Measurements from ENCODE around the gene ZMYND8.

The ZMYND8 gene

DNA sequence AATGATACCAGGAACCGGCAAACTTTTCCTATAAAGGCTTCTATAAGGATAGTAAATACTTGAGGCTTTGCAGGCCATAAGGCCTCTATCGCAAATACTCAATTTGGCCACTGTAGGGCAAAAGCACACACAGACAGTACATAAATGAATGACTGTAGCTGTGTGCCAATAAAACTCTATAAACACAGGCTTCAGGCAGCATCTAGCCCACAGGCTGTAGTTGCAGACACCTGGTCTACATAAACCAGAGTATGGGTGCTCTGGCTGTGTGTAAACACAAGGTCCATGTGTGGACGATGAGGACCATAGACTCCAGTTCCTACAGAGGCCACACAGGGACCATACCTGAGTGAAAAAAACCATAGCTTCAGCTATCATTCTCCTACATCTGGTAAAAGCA lies 52.2 kb downstream of the ZMYND8 start:
- CTCF ChIA-PET = interaction anchor here (0.8 to 4.5 kb wide), 5 partner anchors 12 to 80 kb away, joined by 3 to 25 read pairs (median 5); no protein-coding TSS in a partner anchor
- no peak for DNase-seq (ENCODE audit: low read depth, low spot score)

DNA sequence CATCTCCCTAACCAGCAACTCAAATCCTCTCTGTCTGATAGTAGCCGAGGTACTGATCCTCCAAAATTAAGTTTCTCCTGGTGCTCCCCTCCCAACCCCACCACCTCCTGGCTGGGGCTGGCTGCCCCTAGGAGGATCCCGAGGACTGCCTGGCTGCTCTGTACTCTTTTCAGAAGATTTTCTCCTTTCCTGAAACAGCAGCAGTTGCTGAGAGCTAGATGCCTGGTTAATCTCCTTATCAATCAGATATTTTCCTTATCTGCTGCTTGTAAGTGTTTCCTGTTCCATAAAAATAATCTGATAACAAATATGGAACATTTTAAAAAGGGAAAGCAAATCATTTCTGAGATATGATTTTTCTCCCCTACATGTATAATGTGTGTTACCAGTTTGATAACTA lies 52.8 kb downstream of the ZMYND8 start:
- DNase-seq (ENCODE audit: low read depth, low spot score) = no peak
- CTCF ChIA-PET = interaction anchor here (0.8 to 4.5 kb wide), 6 partner anchors 11 to 81 kb away, joined by 3 to 25 read pairs (median 4); no protein-coding TSS in a partner anchor
- H3K4me3 ChIP-seq (ENCODE audit: low read depth, low read length) = no peak overlapping the region
- TF ChIP-seq, protein P1, sequence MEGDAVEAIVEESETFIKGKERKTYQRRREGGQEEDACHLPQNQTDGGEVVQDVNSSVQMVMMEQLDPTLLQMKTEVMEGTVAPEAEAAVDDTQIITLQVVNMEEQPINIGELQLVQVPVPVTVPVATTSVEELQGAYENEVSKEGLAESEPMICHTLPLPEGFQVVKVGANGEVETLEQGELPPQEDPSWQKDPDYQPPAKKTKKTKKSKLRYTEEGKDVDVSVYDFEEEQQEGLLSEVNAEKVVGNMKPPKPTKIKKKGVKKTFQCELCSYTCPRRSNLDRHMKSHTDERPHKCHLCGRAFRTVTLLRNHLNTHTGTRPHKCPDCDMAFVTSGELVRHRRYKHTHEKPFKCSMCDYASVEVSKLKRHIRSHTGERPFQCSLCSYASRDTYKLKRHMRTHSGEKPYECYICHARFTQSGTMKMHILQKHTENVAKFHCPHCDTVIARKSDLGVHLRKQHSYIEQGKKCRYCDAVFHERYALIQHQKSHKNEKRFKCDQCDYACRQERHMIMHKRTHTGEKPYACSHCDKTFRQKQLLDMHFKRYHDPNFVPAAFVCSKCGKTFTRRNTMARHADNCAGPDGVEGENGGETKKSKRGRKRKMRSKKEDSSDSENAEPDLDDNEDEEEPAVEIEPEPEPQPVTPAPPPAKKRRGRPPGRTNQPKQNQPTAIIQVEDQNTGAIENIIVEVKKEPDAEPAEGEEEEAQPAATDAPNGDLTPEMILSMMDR (IDR thresholded peaks at IDR 0.05; ENCODE audit: insufficient read depth, low read length, missing control alignments) = no peak
- POLR2A ChIA-PET = interaction anchor here (1.1 to 1.2 kb wide), 2 partner anchors 14 to 81 kb away, joined by 3 to 5 read pairs; no protein-coding TSS in a partner anchor

More for the DNA sequence above, 52.2 kb downstream of the ZMYND8 start:
- TF ChIP-seq, protein P1 (IDR thresholded peaks at IDR 0.05; ENCODE audit: insufficient read depth, low read length, missing control alignments) = no peak
- no peak overlapping the region for H3K4me3 ChIP-seq (ENCODE audit: low read depth, low read length)
- POLR2A ChIA-PET = interaction anchor here (1.0 to 1.2 kb wide), 2 partner anchors 12 to 13 kb away, joined by 5 read pairs; no protein-coding TSS in a partner anchor

DNA sequence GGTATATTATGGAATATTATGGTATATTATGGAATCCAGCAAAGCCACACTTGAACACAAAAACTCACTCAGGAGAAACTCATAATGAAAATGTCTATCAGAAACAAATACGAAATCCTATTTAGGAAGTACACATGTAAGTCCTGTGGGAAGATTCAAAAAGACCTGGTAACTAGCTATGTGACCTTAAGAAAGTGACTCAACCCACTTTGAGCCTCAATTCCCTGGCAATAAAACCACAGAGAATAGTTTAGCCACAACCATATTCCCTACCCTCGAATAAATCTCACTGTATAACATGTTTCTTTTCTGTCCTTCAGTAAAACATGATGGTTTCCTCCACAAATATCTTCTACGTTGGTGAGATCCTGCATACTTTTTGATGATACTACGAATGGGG lies 56.4 kb downstream of the ZMYND8 start:
- H3K4me3 ChIP-seq (ENCODE audit: low read depth, low read length) = no peak overlapping the region
- POLR2A ChIA-PET = interaction anchor here (0.6 to 1.0 kb wide), 2 partner anchors 17 to 167 kb away, joined by 3 read pairs; no protein-coding TSS in a partner anchor
- TF ChIP-seq, protein P1 (IDR thresholded peaks at IDR 0.05; ENCODE audit: insufficient read depth, low read length, missing control alignments) = no peak
- DNase-seq (ENCODE audit: low read depth, low spot score) = no peak
- CTCF ChIA-PET = interaction anchor here (2.7 kb wide), 1 partner anchor 27 kb away, joined by 10 read pairs; no protein-coding TSS in a partner anchor

DNA sequence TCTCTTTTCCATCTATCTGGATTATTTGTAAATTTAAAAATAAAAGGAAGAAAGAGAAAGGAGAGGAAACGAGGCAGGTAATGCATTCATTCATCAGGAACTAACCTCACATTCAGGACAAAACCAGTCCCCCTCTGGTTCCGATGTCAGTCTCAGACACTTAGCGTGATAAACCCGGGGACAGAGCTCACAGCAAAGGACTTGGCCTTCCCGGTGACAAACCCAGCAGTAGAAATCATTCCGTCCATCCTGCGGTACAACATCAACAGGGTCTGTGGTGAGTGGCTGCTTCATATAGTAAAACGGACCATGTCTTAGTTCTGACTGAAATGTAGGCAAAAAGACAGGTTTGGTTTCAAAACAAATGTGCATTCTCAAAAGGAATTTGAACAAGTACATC lies 57.9 kb downstream of the ZMYND8 start:
- ChIA-PET POLR2A (no interaction called here), CTCF (interaction anchor here (1.4 to 1.6 kb wide), 2 partner anchors 28 to 85 kb away, joined by 3 to 7 read pairs; no protein-coding TSS in a partner anchor)
- H3K4me3 ChIP-seq (ENCODE audit: low read depth, low read length) = no peak overlapping the region
- TF ChIP-seq, protein P1 (IDR thresholded peaks at IDR 0.05; ENCODE audit: insufficient read depth, low read length, missing control alignments) = no peak
- DNase-seq (ENCODE audit: low read depth, low spot score) = no peak

DNA sequence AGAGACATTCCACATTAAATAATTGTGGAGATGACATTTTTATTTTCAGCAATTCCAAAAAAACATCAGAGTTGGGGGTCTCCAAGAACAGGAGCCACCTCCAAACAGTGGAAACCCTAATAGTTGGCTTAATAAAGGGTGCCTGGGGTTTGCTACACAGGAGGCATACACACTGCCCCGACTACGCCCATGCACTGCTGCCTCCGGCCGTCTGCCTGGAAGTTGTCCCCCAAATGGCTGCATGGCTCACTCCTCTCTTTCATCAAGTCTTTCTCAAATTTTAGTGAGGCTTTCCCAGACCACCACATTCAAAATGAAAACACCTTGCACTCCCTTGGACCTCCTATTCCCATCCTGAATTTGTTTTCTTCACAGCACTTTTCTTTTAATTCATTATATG lies 58.8 kb downstream of the ZMYND8 start:
- TF ChIP-seq, protein P1 (IDR thresholded peaks at IDR 0.05; ENCODE audit: insufficient read depth, low read length, missing control alignments) = no peak

DNA sequence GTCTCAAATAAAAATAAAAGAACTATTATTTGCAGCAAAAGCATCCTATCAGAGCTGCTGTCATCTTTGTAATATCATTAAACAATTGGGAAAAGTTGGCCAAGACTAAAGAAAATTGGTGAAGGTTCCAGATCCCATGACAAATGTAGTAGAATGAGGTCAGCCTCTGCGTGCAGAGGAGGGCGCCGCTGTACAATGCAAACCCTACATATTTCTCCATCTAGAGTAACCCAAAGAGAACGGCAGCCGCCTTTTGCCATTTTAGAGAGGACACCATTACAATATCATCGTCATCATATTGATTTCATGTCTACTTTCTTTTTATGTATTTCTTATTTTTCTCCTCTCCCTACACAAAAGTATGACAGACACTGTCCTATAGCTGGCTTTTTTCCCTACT lies 59.5 kb downstream of the ZMYND8 start:
- POLR2A ChIA-PET = no interaction called here
- H3K4me3 ChIP-seq (ENCODE audit: low read depth, low read length) = no peak overlapping the region
- TF ChIP-seq, protein P1 (IDR thresholded peaks at IDR 0.05; ENCODE audit: insufficient read depth, low read length, missing control alignments) = no peak
- no peak for DNase-seq (ENCODE audit: low read depth, low spot score)
- CTCF ChIA-PET = interaction anchor here (1.0 to 2.2 kb wide), 5 partner anchors 9 to 87 kb away, joined by 3 to 10 read pairs (median 5); no protein-coding TSS in a partner anchor

More for the DNA sequence above, 58.8 kb downstream of the ZMYND8 start:
- ChIA-PET POLR2A (no interaction called here), CTCF (interaction anchor here (1.0 to 2.2 kb wide), 5 partner anchors 9 to 86 kb away, joined by 3 to 10 read pairs (median 5); no protein-coding TSS in a partner anchor)
- DNase-seq (ENCODE audit: low read depth, low spot score) = no peak
- no peak overlapping the region for H3K4me3 ChIP-seq (ENCODE audit: low read depth, low read length)
